Gastrocnemius medialis (tissue), 4 donors: Measurements from ENCODE around the gene CST7.

ENCODE experiments used
- CTCF ChIP-seq, 5 experiments: fragments of 450-650 bp in 3 of 5; fragments of 200-600 bp in 2 of 5; sonication (generic) in 2 of 5; IDR thresholded peaks in 4 of 5; conservative IDR thresholded peaks in 1 of 5; 1 replicate in 4 of 5; 2 replicates in 1 of 5; pipeline ENCODE4 v1.5.1; 2016 to 2019; ENCODE audit warnings: antibody characterized with exemption in 5 of 5, mild to moderate bottlenecking in 3 of 5, moderate library complexity in 3 of 5
- POLR2A ChIP-seq, 2 donors: fragments of 450-650 bp; IDR thresholded peaks; one replicate each; pipeline ENCODE4 v1.6.1; 2017; ENCODE audit warnings: antibody characterized with exemption in 2 of 2, mild to moderate bottlenecking in 2 of 2, moderate library complexity in 2 of 2

- TF ChIP-seq CTCF (IDR thresholded peaks at IDR 0.05 in 4 of 5, conservative IDR thresholded peaks at IDR 0.05 in 1 of 5) = no peak
- TF ChIP-seq POLR2A (IDR thresholded peaks at IDR 0.05) = no peak
These were observed 8.4 kb downstream of the CST7 start for GRCh38 chr20:24957326-24958016.
